Caco-2 (cell line): ENCODE results near the gene HFM1. TPM values are rescaled to one million over a fixed set of nuclear protein-coding genes. Genes with fewer than 3 reads are reported as not detected.

Source experiments
- BruUV-seq: library from RNA; stranded (reverse); fragments of 400-500 nt; replicated peaks from 2 replicates; lab custom pipeline; 2021; lab: Mats Ljungman, UMichigan
- CTCF ChIA-PET: fragments of 300-600 bp; sonication (Branson Sonifier 250); formaldehyde crosslinking; loops from one replicate; lab custom pipeline; 2022; ENCODE audit warnings: antibody characterized with exemption; lab: Charles Lee
- POLR2A ChIA-PET: fragments of 300-600 bp; sonication (Branson Sonifier 250); formaldehyde crosslinking; loops from one replicate; lab custom pipeline; 2022; ENCODE audit warnings: antibody characterized with exemption; lab: Charles Lee
- DNase-seq, 2 experiments: peaks; one replicate each; pipeline versions ENCODE4 v3.0.0 to v3.0.0-alpha.2; 2020 to 2022
- H3K27me3 ChIP-seq: replicated peaks from 2 replicates; pipeline ENCODE4 v1.6.0; 2011; ENCODE audit warnings: low read length; ENCODE audit not compliant: control insufficient read depth, insufficient read depth
- H3K36me3 ChIP-seq: 2 replicates; pipeline ENCODE4 v1.5.1; 2011; ENCODE audit warnings: low read length; ENCODE audit not compliant: control insufficient read depth, insufficient read depth
- H3K4me1 ChIP-seq: fragments of 250-450 bp; sonication (Bioruptor Pico); 2 replicates; pipeline ENCODE4 v1.5.1; 2020; ENCODE audit warnings: mild to moderate bottlenecking
- H3K4me3 ChIP-seq: 2 replicates; pipeline ENCODE4 v1.5.1; 2011; ENCODE audit warnings: low read depth, mild to moderate bottlenecking, control low read depth, low read length
- H3K9me3 ChIP-seq: fragments of 250-450 bp; sonication (Bioruptor Pico); 2 replicates; pipeline ENCODE4 v1.5.1; 2020; ENCODE audit warnings: mild to moderate bottlenecking, moderate library complexity
- H3K27ac Mint-ChIP-seq: one replicate; pipeline ENCODE4 v1.8.0; 2022; ENCODE audit warnings: mixed read lengths; ENCODE audit not compliant: unreplicated experiment
- H3K27me3 Mint-ChIP-seq: one replicate; pipeline ENCODE4 v1.8.0; 2022; ENCODE audit warnings: mixed read lengths; ENCODE audit not compliant: insufficient read depth, unreplicated experiment
- H3K36me3 Mint-ChIP-seq: one replicate; pipeline ENCODE4 v1.8.0; 2022; ENCODE audit warnings: mild to moderate bottlenecking, mixed read lengths; ENCODE audit not compliant: insufficient read depth, unreplicated experiment
- H3K4me1 Mint-ChIP-seq: one replicate; pipeline ENCODE4 v1.8.0; 2022; ENCODE audit warnings: low read depth, mixed read lengths; ENCODE audit not compliant: unreplicated experiment
- H3K4me3 Mint-ChIP-seq: one replicate; pipeline ENCODE4 v1.8.0; 2022; ENCODE audit warnings: mild to moderate bottlenecking, moderate library complexity, mixed read lengths; ENCODE audit not compliant: unreplicated experiment
- H3K9me3 Mint-ChIP-seq: one replicate; pipeline ENCODE4 v1.8.0; 2022; ENCODE audit warnings: mixed read lengths; ENCODE audit not compliant: unreplicated experiment
- intact Hi-C: fragments of 100-400 bp; cut with micrococcal nuclease; formaldehyde crosslinking; loops from one replicate; pipeline ENCODE4 v1.10.0; 2022; ENCODE audit not compliant: unreplicated experiment
- total RNA-seq: library from RNA; stranded (reverse); gene quantifications from 2 replicates; pipeline ENCODE4 v1.2.3, GENCODE V29; 2022
- TF ChIP-seq, protein P1 (sequence below), 2 experiments: fragments of 200-600 bp in 1 of 2; IDR thresholded peaks; 1 replicate in 1 of 2; 2 replicates in 1 of 2; pipeline versions ENCODE4 v1.5.1 to v1.8.0; 2011 to 2022; ENCODE audit warnings: antibody characterized with exemption in 1 of 2, control low read depth in 1 of 2, inconsistent platforms in 1 of 2, low read depth in 1 of 2, low read length in 1 of 2, mild to moderate bottlenecking in 1 of 2, moderate library complexity in 1 of 2; ENCODE audit not compliant: insufficient read depth in 1 of 2, severe bottlenecking in 1 of 2, unreplicated experiment in 1 of 2

HFM1 gene
- total RNA-seq, 1 experiment from 2014 or later = 0.48 TPM

DNA sequence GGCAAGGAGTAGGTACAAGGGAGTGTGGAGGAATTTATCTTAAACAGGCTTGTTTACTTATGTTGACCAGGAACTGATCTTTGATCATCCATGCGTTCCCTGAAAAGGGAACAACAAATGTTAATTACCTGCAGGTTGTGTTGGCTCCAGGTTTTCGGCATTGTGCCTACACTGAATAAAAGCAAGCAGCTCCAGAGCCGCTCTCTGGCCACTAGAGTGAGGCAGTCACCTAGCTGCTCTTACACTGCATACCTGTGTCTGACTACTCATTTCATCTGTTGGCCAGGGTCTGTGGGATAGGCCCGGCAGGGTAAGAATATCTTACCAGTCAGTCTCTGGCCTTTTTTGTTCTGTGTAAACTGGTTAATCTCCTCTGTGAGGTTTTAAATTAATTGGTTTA is 183.6 kb downstream of the HFM1 start:
- H3K4me3 ChIP-seq = no peak overlapping the region
- Mint-ChIP-seq H3K27ac (no peak overlapping the region), H3K4me3 (no peak overlapping the region), H3K27me3 (no peaks in the 10 kb centered on the region), H3K9me3 (no peaks in the 10 kb centered on the region), H3K4me1 (no peaks in the 10 kb centered on the region), H3K36me3 (no peaks in the 10 kb centered on the region)
- H3K4me1 ChIP-seq = no peaks in the 10 kb centered on the region
- ChIA-PET POLR2A (no interaction called here), CTCF (no interaction called here)
- H3K36me3 ChIP-seq = no peaks in the 10 kb centered on the region
- BruUV-seq = no TSS peak
- TF ChIP-seq, protein P1, sequence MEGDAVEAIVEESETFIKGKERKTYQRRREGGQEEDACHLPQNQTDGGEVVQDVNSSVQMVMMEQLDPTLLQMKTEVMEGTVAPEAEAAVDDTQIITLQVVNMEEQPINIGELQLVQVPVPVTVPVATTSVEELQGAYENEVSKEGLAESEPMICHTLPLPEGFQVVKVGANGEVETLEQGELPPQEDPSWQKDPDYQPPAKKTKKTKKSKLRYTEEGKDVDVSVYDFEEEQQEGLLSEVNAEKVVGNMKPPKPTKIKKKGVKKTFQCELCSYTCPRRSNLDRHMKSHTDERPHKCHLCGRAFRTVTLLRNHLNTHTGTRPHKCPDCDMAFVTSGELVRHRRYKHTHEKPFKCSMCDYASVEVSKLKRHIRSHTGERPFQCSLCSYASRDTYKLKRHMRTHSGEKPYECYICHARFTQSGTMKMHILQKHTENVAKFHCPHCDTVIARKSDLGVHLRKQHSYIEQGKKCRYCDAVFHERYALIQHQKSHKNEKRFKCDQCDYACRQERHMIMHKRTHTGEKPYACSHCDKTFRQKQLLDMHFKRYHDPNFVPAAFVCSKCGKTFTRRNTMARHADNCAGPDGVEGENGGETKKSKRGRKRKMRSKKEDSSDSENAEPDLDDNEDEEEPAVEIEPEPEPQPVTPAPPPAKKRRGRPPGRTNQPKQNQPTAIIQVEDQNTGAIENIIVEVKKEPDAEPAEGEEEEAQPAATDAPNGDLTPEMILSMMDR (IDR thresholded peaks at IDR 0.05; ENCODE audit: insufficient read depth in 1 of 2, low read depth in 1 of 2, low read length in 1 of 2, severe bottlenecking in 1 of 2, unreplicated experiment in 1 of 2) = no peak
- DNase-seq = no peak
- no peaks in the 10 kb centered on the region for H3K9me3 ChIP-seq
- intact Hi-C loops = no loop called here
- H3K27me3 ChIP-seq = no peaks in the 10 kb centered on the region

DNA sequence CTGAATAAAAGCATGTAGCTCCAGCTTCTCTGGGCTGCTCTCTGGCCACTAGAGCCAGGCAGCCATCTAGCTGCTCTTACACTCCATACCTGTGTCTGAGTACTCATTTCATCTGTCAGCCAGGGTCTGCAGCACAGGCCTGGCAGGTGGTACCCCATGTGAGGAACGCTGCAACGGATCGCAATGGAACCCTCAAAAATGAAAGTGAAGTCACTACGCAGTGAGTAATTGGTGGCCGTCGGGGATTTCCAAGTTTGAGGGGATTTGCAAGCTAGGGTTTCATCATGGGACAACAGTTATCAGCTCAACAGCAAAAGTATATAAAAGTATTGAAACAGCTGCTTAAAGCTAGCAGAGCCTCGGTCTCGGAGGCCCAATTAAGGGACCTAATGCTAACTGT is 186.7 kb downstream of the HFM1 start:
- CTCF ChIA-PET = no interaction called here

More for the DNA sequence above, 186.7 kb downstream of the HFM1 start:
- BruUV-seq = no TSS peak
- no peak for DNase-seq
- Mint-ChIP-seq H3K36me3 (no peaks in the 10 kb centered on the region), H3K4me3 (no peak overlapping the region), H3K27ac (no peak overlapping the region), H3K27me3 (no peaks in the 10 kb centered on the region), H3K4me1 (no peaks in the 10 kb centered on the region), H3K9me3 (no peaks in the 10 kb centered on the region)
- H3K9me3 ChIP-seq = no peaks in the 10 kb centered on the region
- no peaks in the 10 kb centered on the region for H3K27me3 ChIP-seq
- POLR2A ChIA-PET = no interaction called here
- no peaks in the 10 kb centered on the region for H3K4me1 ChIP-seq
- TF ChIP-seq, protein P1 (IDR thresholded peaks at IDR 0.05; ENCODE audit: insufficient read depth in 1 of 2, low read depth in 1 of 2, low read length in 1 of 2, severe bottlenecking in 1 of 2, unreplicated experiment in 1 of 2) = no peak
- H3K36me3 ChIP-seq = no peaks in the 10 kb centered on the region
- intact Hi-C loops = no loop called here
- no peak overlapping the region for H3K4me3 ChIP-seq

Other genes with a start within 250 kb of the HFM1 start
- 17.6 and 19.4 TPM in 2 replicates for gene CDC7, start 96.0 kb upstream of the HFM1 start, total RNA-seq